Measurements from ENCODE around the gene SCIN. TPM values are rescaled to one million over a fixed set of nuclear protein-coding genes. Genes with fewer than 3 reads are reported as not detected.

Gene SCIN
- total RNA-seq, 1 experiment from 2014 or later: 28.3 TPM

DNA sequence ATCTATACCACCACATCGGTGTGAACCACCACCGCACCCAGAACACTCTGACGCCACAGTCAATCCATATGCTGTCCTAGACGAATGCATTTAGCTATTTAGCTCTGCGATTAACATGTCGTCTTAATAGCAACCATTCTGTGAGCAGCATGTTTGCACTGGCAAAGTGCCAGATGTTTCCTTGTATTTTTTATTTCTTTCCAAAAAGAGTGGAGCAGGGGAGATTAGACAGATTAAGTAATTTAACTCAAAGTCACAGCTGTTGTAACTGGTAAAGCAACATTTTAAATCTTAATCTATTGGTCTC, 59.9 kb downstream of the SCIN start:
- BruUV-seq (replicated peaks): no TSS peak
- CTCF ChIA-PET: no interaction called here
- H3K4me1 Mint-ChIP-seq (ENCODE audit: low read depth, unreplicated experiment): no peaks in the 10 kb centered on the region
- no peaks in the 10 kb centered on the region for H3K27me3 Mint-ChIP-seq (ENCODE audit: unreplicated experiment)
- peaks cover 7% of the 10 kb centered on the region for H3K36me3 Mint-ChIP-seq (ENCODE audit: insufficient read depth, unreplicated experiment)
- intact Hi-C loops (cut with micrococcal nuclease; ENCODE audit: unreplicated experiment): no loop called here
- DNase-seq: no peak
- TF ChIP-seq, protein P1, sequence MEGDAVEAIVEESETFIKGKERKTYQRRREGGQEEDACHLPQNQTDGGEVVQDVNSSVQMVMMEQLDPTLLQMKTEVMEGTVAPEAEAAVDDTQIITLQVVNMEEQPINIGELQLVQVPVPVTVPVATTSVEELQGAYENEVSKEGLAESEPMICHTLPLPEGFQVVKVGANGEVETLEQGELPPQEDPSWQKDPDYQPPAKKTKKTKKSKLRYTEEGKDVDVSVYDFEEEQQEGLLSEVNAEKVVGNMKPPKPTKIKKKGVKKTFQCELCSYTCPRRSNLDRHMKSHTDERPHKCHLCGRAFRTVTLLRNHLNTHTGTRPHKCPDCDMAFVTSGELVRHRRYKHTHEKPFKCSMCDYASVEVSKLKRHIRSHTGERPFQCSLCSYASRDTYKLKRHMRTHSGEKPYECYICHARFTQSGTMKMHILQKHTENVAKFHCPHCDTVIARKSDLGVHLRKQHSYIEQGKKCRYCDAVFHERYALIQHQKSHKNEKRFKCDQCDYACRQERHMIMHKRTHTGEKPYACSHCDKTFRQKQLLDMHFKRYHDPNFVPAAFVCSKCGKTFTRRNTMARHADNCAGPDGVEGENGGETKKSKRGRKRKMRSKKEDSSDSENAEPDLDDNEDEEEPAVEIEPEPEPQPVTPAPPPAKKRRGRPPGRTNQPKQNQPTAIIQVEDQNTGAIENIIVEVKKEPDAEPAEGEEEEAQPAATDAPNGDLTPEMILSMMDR (IDR thresholded peaks at IDR 0.05; ENCODE audit: unreplicated experiment): no peak
- no peak overlapping the region for H3K27ac Mint-ChIP-seq (ENCODE audit: unreplicated experiment)
- no peak overlapping the region for H3K4me3 Mint-ChIP-seq (ENCODE audit: low read depth, unreplicated experiment)
- H3K9me3 Mint-ChIP-seq (ENCODE audit: low read depth, unreplicated experiment): no peaks in the 10 kb centered on the region

DNA sequence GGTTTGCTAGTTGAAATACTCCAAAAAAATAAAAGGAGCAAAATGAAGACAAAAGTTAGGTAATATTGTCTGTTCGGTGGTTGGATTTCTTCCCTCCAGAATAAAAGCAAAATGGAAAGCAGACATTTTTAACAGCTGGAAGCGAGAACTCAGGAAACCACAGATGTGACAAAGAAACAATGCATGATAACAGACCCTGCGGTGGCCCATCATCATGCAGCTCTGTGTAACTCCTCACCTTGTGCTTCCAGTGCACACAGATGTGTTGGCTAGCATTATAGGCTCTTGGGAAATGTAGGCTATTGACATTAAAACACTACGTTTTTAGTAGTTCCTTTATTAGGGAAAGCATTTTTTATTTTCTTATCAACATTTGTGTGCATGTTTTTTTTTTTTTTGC, 63.1 kb downstream of the SCIN start:
- no peak for DNase-seq
- H3K27me3 Mint-ChIP-seq (ENCODE audit: unreplicated experiment): no peaks in the 10 kb centered on the region
- H3K9me3 Mint-ChIP-seq (ENCODE audit: low read depth, unreplicated experiment): no peaks in the 10 kb centered on the region
- peaks cover 8% of the 10 kb centered on the region for H3K4me1 Mint-ChIP-seq (ENCODE audit: low read depth, unreplicated experiment)
- intact Hi-C loops (cut with micrococcal nuclease; ENCODE audit: unreplicated experiment): no loop called here
- H3K4me3 Mint-ChIP-seq (ENCODE audit: low read depth, unreplicated experiment): no peak overlapping the region
- BruUV-seq (replicated peaks): no TSS peak
- TF ChIP-seq, protein P1 (IDR thresholded peaks at IDR 0.05; ENCODE audit: unreplicated experiment): no peak
- CTCF ChIA-PET: no interaction called here
- H3K27ac Mint-ChIP-seq (ENCODE audit: unreplicated experiment): no peak overlapping the region
- no peaks in the 10 kb centered on the region for H3K36me3 Mint-ChIP-seq (ENCODE audit: insufficient read depth, unreplicated experiment)

DNA sequence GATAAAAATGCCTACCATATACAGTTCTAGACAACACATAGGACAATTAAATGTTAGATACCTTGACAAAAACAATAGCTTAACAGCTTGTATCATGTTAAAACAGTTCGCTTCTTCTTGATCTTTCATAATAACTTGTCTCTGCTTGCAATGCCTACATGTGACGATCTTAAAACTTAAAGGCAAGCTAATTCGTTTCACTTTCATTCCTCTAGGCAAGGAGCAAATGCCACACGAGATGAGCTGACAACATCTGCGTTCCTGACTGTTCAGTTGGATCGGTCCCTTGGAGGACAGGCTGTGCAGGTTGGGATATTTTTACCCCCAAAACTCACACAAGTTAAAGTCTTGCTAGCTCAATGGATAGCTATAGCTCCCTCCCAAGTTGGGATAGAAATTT, 65.3 kb downstream of the SCIN start:
- no TSS peak for BruUV-seq (replicated peaks)
- intact Hi-C loops (cut with micrococcal nuclease; ENCODE audit: unreplicated experiment): no loop called here
- Mint-ChIP-seq H3K36me3 (ENCODE audit: insufficient read depth, unreplicated experiment) (no peaks in the 10 kb centered on the region), H3K27me3 (ENCODE audit: unreplicated experiment) (no peaks in the 10 kb centered on the region), H3K9me3 (ENCODE audit: low read depth, unreplicated experiment) (no peaks in the 10 kb centered on the region), H3K4me3 (ENCODE audit: low read depth, unreplicated experiment) (no peak overlapping the region), H3K4me1 (ENCODE audit: low read depth, unreplicated experiment) (peaks cover 8% of the 10 kb centered on the region), H3K27ac (ENCODE audit: unreplicated experiment) (no peak overlapping the region)
- DNase-seq: no peak
- CTCF ChIA-PET: interaction anchor here (0.5 to 1.4 kb wide), 3 partner anchors 14 to 578 kb away, joined by 3 to 5 read pairs (median 3); no protein-coding TSS in a partner anchor
- TF ChIP-seq, protein P1 (IDR thresholded peaks at IDR 0.05; ENCODE audit: unreplicated experiment): no peak

DNA sequence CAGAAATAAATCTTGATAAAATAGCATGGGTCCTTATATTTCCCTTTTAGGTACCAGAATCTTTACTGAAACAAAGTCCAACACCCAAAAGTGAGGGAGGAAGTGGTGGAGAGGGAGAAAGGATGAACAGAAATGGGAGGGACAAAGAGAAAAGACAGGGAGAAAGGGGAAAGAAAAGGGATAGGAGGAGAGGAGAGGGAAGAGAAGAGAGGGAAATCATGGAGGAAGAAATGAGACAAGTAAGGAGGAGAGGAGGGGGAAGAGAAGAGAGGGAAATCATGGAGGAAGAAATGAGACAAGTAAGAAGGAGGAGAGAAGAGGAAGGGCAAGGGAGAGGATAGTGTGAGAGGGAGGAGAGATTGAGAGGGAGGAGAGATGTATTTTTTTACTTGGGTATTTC, 66.8 kb downstream of the SCIN start:
- DNase-seq: no peak
- no peaks in the 10 kb centered on the region for H3K9me3 Mint-ChIP-seq (ENCODE audit: low read depth, unreplicated experiment)
- H3K27me3 Mint-ChIP-seq (ENCODE audit: unreplicated experiment): no peaks in the 10 kb centered on the region
- peaks cover 8% of the 10 kb centered on the region for H3K4me1 Mint-ChIP-seq (ENCODE audit: low read depth, unreplicated experiment)
- no peak overlapping the region for H3K27ac Mint-ChIP-seq (ENCODE audit: unreplicated experiment)
- intact Hi-C loops (cut with micrococcal nuclease; ENCODE audit: unreplicated experiment): no loop called here
- BruUV-seq (replicated peaks): no TSS peak
- CTCF ChIA-PET: no interaction called here
- H3K4me3 Mint-ChIP-seq (ENCODE audit: low read depth, unreplicated experiment): no peak overlapping the region
- TF ChIP-seq, protein P1 (IDR thresholded peaks at IDR 0.05; ENCODE audit: unreplicated experiment): no peak
- no peaks in the 10 kb centered on the region for H3K36me3 Mint-ChIP-seq (ENCODE audit: insufficient read depth, unreplicated experiment)

Data from Calu3 (cell line).